SK-N-SH (cell line): ENCODE results near the gene THSD4. TPM values are rescaled to one million over a fixed set of nuclear protein-coding genes. Genes with fewer than 3 reads are reported as not detected.

Experiments
- CTCF ChIA-PET: fragments of 300-600, 350-600 bp; formaldehyde crosslinking; extraction: SDS; loops from one replicate; lab custom pipeline; 2021; lab: Yijun Ruan, JAX
- POLR2A ChIA-PET: fragments of 350-600 bp; sonication (Branson Sonifier 250); formaldehyde crosslinking; extraction: SDS; loops from one replicate; lab custom pipeline; 2020; ENCODE audit warnings: antibody characterized with exemption, inconsistent platforms; lab: Yijun Ruan, JAX
- DNase-seq: peaks from one replicate; pipeline ENCODE4 v3.0.0; 2012
- H2AFZ ChIP-seq: fragments of 200-600 bp; sonication (generic); 2 replicates; pipeline ENCODE4 v1.8.1; 2016; ENCODE audit warnings: antibody characterized with exemption, mild to moderate bottlenecking, low read depth
- H3F3A ChIP-seq: fragments of 200-600 bp; sonication (generic); replicated peaks from 2 replicates; pipeline ENCODE3; 2016; ENCODE audit warnings: antibody characterized with exemption, mild to moderate bottlenecking; ENCODE audit not compliant: insufficient read depth
- H3K27ac ChIP-seq, 2 experiments: fragments of 200-500 bp in 1 of 2; fragments of 200-600 bp in 1 of 2; sonication (Bioruptor generic) in 1 of 2; sonication (generic), shearing (Covaris generic) in 1 of 2; 2 replicates each; pipeline versions ENCODE4 v1.5.1 to v1.6.1; 2014 to 2016; ENCODE audit warnings: low read depth in 2 of 2, inconsistent platforms in 1 of 2, low read length in 1 of 2, mild to moderate bottlenecking in 1 of 2, mixed read lengths in 1 of 2
- H3K27me3 ChIP-seq: fragments of 200-600 bp; sonication (generic), shearing (Covaris generic); 2 replicates; pipeline ENCODE4 v1.6.1; 2016; ENCODE audit warnings: mixed run types; ENCODE audit not compliant: insufficient read depth
- H3K36me3 ChIP-seq, 2 experiments: fragments of 200-500 bp in 1 of 2; fragments of 200-600 bp in 1 of 2; sonication (Bioruptor generic) in 1 of 2; sonication (generic) in 1 of 2; replicated peaks in 1 of 2; 2 replicates each; pipeline versions ENCODE3 to v1.5.1; 2014 to 2016; ENCODE audit warnings: low read length in 1 of 2, mild to moderate bottlenecking in 1 of 2; ENCODE audit not compliant: insufficient read depth in 2 of 2, control insufficient read depth in 1 of 2
- H3K4me1 ChIP-seq, 2 experiments: fragments of 200-500 bp in 1 of 2; fragments of 200-600 bp in 1 of 2; sonication (Bioruptor generic) in 1 of 2; sonication (generic), shearing (Covaris generic) in 1 of 2; 2 replicates each; pipeline versions ENCODE4 v1.5.1 to v1.6.1; 2014 to 2016; ENCODE audit warnings: low read depth in 1 of 2, low read length in 1 of 2, mixed run types in 1 of 2; ENCODE audit not compliant: insufficient read depth in 2 of 2, control insufficient read depth in 1 of 2
- H3K4me2 ChIP-seq: fragments of 200-600 bp; sonication (generic), shearing (Covaris generic); 2 replicates; pipeline ENCODE4 v1.6.1; 2017; ENCODE audit warnings: mixed run types
- H3K4me3 ChIP-seq, 2 experiments: fragments of 200-500 bp in 1 of 2; fragments of 200-600 bp in 1 of 2; sonication (Bioruptor generic) in 1 of 2; sonication (generic), shearing (Covaris generic) in 1 of 2; 2 replicates each; pipeline versions ENCODE4 v1.5.1 to v1.8.1; 2014 to 2016; ENCODE audit warnings: low read depth in 2 of 2, inconsistent platforms in 1 of 2, low read length in 1 of 2, mild to moderate bottlenecking in 1 of 2, mixed read lengths in 1 of 2, moderate library complexity in 1 of 2
- H3K79me2 ChIP-seq: fragments of 200-600 bp; sonication (generic); 2 replicates; pipeline ENCODE4 v1.8.1; 2017; ENCODE audit warnings: mild to moderate bottlenecking; ENCODE audit not compliant: insufficient read depth
- H3K9ac ChIP-seq: fragments of 200-600 bp; sonication (generic); 2 replicates; pipeline ENCODE4 v1.6.1; 2017; ENCODE audit warnings: mixed run types
- H3K9me2 ChIP-seq: fragments of 200-600 bp; sonication (generic); 2 replicates; pipeline ENCODE4 v1.6.1; 2017; ENCODE audit warnings: mixed run types
- H3K9me3 ChIP-seq: fragments of 200-600 bp; sonication (generic); 2 replicates; pipeline ENCODE4 v1.6.1; 2017; ENCODE audit warnings: mixed run types, mild to moderate bottlenecking, moderate library complexity
- H4K20me1 ChIP-seq: fragments of 200-600 bp; sonication (generic); 2 replicates; pipeline ENCODE4 v1.6.1; 2017; ENCODE audit warnings: mild to moderate bottlenecking, mixed run types; ENCODE audit not compliant: insufficient read depth
- GABPA ChIP-seq: IDR thresholded peaks from 2 replicates; pipeline ENCODE4 v1.4.0; 2012; ENCODE audit warnings: low read depth, mild to moderate bottlenecking
- MEF2A ChIP-seq: IDR thresholded peaks from 2 replicates; pipeline ENCODE4 v1.4.0; 2012; ENCODE audit warnings: low read depth, borderline replicate concordance
- PBX3 ChIP-seq: IDR thresholded peaks from 2 replicates; pipeline ENCODE4; 2012
- POLR2AphosphoS5 ChIP-seq: IDR thresholded peaks from 2 replicates; pipeline ENCODE4 v1.6.1; 2012; ENCODE audit warnings: low read depth, low read length
- RCOR1 ChIP-seq: fragments of 150-350 bp; IDR thresholded peaks from 2 replicates; pipeline ENCODE4 v1.6.1; 2017; ENCODE audit warnings: antibody characterized with exemption, low read length
- REST ChIP-seq: IDR thresholded peaks from 2 replicates; pipeline ENCODE4 v1.6.1; 2012; ENCODE audit warnings: mild to moderate bottlenecking, low read depth, low read length, moderate library complexity
- RXRA ChIP-seq: IDR thresholded peaks from 2 replicates; pipeline ENCODE4 v1.4.0; 2012; ENCODE audit warnings: low read depth, mild to moderate bottlenecking, borderline replicate concordance
- SIN3A ChIP-seq: IDR thresholded peaks from 2 replicates; pipeline ENCODE4 v1.6.1; 2012; ENCODE audit warnings: low read depth, mild to moderate bottlenecking, low read length, moderate library complexity, borderline replicate concordance
- TCF12 ChIP-seq: IDR thresholded peaks from 2 replicates; pipeline ENCODE4 v1.4.0; 2012
- YY1 ChIP-seq: IDR thresholded peaks from 2 replicates; pipeline ENCODE4 v1.4.0; 2012; ENCODE audit warnings: low read depth, mild to moderate bottlenecking
- WGBS: methylation state at CpG from one replicate; pipeline ENCODE4 v1.1.6; 2017; ENCODE audit warnings: low lambda C conversion rate; 5-methylcytosine and 5-hydroxymethylcytosine counted together
- polyA plus RNA-seq, 3 experiments: library from polyadenylated mRNA; depleted of rRNA; stranded (reverse); fragments of >200 nt; gene quantifications; 2 replicates each; pipeline ENCODE4 v1.2.3, GENCODE V29; 2012

THSD4 gene
- polyA plus RNA-seq, 1 of the 3 experiments (the other 2 are of a cell fraction): 79.1 TPM

GRCh38 chr15:71296315-71296679, 181.0 kb downstream of the THSD4 start:
- Histone ChIP-seq H3K4me2 (peak overlapping the region; percentile 25), H4K20me1 (no peaks in the 10 kb centered on the region), H3F3A (peaks cover 33% of the 10 kb centered on the region), H3K9me2 (no peaks in the 10 kb centered on the region), H2AFZ (no peak overlapping the region), H3K36me3 (peaks cover 0 to 5% of the 10 kb centered on the region in 2 experiments), H3K79me2 (peaks cover 16% of the 10 kb centered on the region; the same call in 1 of the 2 replicates), H3K9me3 (no peaks in the 10 kb centered on the region), H3K9ac (peak overlapping the region; percentile 26; the same call in 1 of the 2 replicates), H3K27ac (peak overlapping the region; percentile 87 to 98; a peak in 3 of 4 replicates), H3K4me3 (no peak overlapping the region), H3K4me1 (peaks cover 12 to 36% of the 10 kb centered on the region in 2 experiments), H3K27me3 (no peaks in the 10 kb centered on the region)
- TF ChIP-seq GABPA: no peak
- TF ChIP-seq MEF2A: no peak
- no peak for TF ChIP-seq RXRA
- TF ChIP-seq RCOR1: no peak
- TF ChIP-seq PBX3: no peak
- TF ChIP-seq SIN3A: 0 out of 2 replicates have a peak, but pooled peaks have one; percentile 26
- TF ChIP-seq YY1: no peak
- ChIA-PET POLR2A (no interaction called here), CTCF (no interaction called here)
- WGBS: 60% methylated on average over 8 of the region's 8 CpGs
- DNase-seq: no peak

GRCh38 chr15:71301958-71302621, 186.8 kb downstream of the THSD4 start:
- Histone ChIP-seq H3K9ac (no peak overlapping the region), H3K79me2 (peaks cover 10% of the 10 kb centered on the region; the same call in 1 of the 2 replicates), H3K4me2 (0 out of 2 replicates have a peak overlapping the region, but pooled peaks have one; percentile 4), H4K20me1 (no peaks in the 10 kb centered on the region), H3K9me2 (no peaks in the 10 kb centered on the region), H3F3A (peaks cover 5% of the 10 kb centered on the region), H3K4me1 (peaks cover 14 to 27% of the 10 kb centered on the region in 2 experiments), H2AFZ (no peak overlapping the region), H3K27ac (peak overlapping the region; percentile 41 to 45; a peak in 3 of 4 replicates), H3K9me3 (no peaks in the 10 kb centered on the region), H3K4me3 (no peak overlapping the region), H3K27me3 (no peaks in the 10 kb centered on the region), H3K36me3 (no peaks in the 10 kb centered on the region)
- no peak for DNase-seq
- no peak for TF ChIP-seq YY1
- 0 out of 2 replicates have a peak, but pooled peaks have one; percentile 3 for TF ChIP-seq PBX3
- no peak for TF ChIP-seq POLR2AphosphoS5
- no peak for TF ChIP-seq REST
- no peak for TF ChIP-seq RXRA
- peak; percentile 30; the same call in 1 of the 2 replicates for TF ChIP-seq TCF12
- CTCF ChIA-PET: no interaction called here
- POLR2A ChIA-PET: no interaction called here
- 58% methylated on average over 5 of the region's 5 CpGs for whole genome bisulfite sequencing
